ENCODE results near the gene TMCO4. TPM values are rescaled to one million over a fixed set of nuclear protein-coding genes. Genes with fewer than 3 reads are reported as not detected.
A peak's percentile ranks its signal among the peaks of the same experiment; 100 is the strongest.

Gene TMCO4
- total RNA-seq, 2 experiments from 2014 or later: 13.2 to 15.6 TPM

DNA sequence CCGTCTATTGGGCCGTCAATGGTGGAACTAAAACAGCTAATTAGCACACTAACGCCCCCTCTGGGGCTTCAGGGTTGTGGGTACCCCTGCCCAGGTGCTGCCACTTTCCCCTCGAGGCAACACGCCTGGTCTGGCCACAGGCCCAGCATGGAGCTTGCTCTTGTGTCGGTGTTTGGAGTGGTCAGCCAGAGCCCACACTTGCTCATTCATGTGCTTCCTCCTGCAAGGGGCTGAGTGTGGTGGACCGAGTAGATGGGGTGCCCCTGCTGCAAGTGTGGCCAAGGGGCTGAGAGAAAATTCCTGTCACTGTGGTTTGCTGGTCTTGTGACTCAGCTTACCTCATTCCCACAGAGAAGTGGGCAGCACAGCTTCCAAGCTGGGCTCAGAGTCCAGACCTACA is 109.4 kb downstream of the TMCO4 start:
- ATAC-seq (no peak), DNase-seq (no peak)
- H3K27ac Mint-ChIP-seq: no peak overlapping the region
- intact Hi-C loops (cut with DNase I, micrococcal nuclease): no loop called here
- peaks cover 37% of the 10 kb centered on the region for H3K36me3 Mint-ChIP-seq (ENCODE audit: low read depth)
- peaks cover 11% of the 10 kb centered on the region for H3K9me3 Mint-ChIP-seq (ENCODE audit: low read depth)
- no peaks in the 10 kb centered on the region for H3K27me3 Mint-ChIP-seq
- POLR2A ChIA-PET: interaction anchor here (1.0 kb wide), 1 partner anchor 21 kb away, joined by 3 read pairs; no protein-coding TSS in a partner anchor
- H3K4me1 Mint-ChIP-seq: peaks cover 28% of the 10 kb centered on the region
- no peak overlapping the region for H3K4me3 Mint-ChIP-seq
- CTCF ChIA-PET: interaction anchor here (1.3 to 2.7 kb wide), 3 partner anchors 14 to 36 kb away, joined by 4 to 11 read pairs (median 5); no protein-coding TSS in a partner anchor

DNA sequence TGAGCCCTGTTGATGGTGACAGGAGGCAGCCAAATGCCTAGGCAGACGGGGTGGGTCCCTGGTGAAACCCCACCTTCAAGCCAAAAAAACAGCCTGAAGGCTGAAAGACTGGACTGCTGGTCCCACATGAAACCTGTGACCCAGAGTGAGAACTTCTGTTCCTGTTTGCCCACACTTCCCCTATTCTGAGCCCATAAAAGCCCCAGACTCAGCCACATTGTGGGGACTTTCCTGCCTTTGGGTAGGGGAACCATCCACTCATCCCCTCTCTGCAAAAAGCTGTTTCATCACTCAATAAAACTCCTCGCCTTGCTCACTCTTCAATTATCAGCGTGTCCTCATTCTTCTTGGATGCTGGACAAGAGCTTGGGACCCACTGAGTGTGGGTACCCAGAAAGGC is 109.9 kb downstream of the TMCO4 start:
- Mint-ChIP-seq H3K4me1 (peaks cover 28% of the 10 kb centered on the region), H3K27me3 (no peaks in the 10 kb centered on the region), H3K4me3 (no peak overlapping the region), H3K36me3 (ENCODE audit: low read depth) (peaks cover 37% of the 10 kb centered on the region), H3K27ac (no peak overlapping the region), H3K9me3 (ENCODE audit: low read depth) (peaks cover 11% of the 10 kb centered on the region)
- DNase-seq (peak; percentile 14), ATAC-seq (no peak)
- intact Hi-C loops (cut with DNase I, micrococcal nuclease): no loop called here
- ChIA-PET CTCF (interaction anchor here (1.3 to 2.7 kb wide), 3 partner anchors 15 to 36 kb away, joined by 4 to 11 read pairs (median 5); no protein-coding TSS in a partner anchor), POLR2A (interaction anchor here (1.0 kb wide), 1 partner anchor 21 kb away, joined by 3 read pairs; no protein-coding TSS in a partner anchor)

DNA sequence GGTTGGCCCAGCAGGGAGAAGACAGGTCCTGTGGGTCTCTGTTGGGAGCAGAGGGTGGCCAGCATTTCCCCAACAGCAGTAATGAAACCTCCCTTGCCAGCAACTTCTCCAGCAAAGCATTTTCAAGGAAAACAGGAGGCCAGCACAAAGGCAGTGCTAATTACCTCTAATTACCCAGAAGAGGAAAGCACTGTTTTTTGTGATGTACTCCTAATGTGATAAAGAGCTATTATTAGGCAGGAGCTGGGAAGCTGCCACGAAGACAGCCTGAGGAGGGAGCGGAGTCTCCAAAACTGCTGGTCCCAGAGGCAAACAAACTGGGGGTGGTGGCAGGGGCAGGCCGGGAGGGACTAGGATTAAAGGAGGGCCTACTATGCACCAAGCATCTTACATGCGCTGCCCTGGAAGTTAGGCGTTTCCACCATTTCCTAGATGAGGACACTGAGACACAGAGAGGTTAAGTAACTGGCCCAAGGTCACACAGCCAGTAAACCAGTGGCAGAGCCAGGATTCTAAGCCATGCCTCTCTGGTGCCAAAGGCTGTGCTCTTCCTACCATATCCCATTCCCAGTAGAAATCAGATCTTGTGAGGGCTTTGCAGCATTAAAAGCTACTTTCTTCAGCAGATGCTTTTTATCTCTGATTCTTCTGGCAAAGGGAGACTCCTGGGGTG is 110.5 kb downstream of the TMCO4 start:
- POLR2A ChIA-PET: interaction anchor here (1.0 kb wide), 1 partner anchor 22 kb away, joined by 3 read pairs; no protein-coding TSS in a partner anchor
- peaks cover 11% of the 10 kb centered on the region for H3K9me3 Mint-ChIP-seq (ENCODE audit: low read depth)
- peaks cover 39% of the 10 kb centered on the region for H3K36me3 Mint-ChIP-seq (ENCODE audit: low read depth)
- CTCF ChIA-PET: interaction anchor here (1.3 to 1.4 kb wide), 2 partner anchors 27 to 35 kb away, joined by 4 to 5 read pairs; no protein-coding TSS in a partner anchor
- intact Hi-C loops (cut with DNase I, micrococcal nuclease): no loop called here
- no peak overlapping the region for H3K27ac Mint-ChIP-seq
- H3K4me3 Mint-ChIP-seq: no peak overlapping the region
- DNase-seq (no peak), ATAC-seq (no peak)
- H3K27me3 Mint-ChIP-seq: no peaks in the 10 kb centered on the region
- H3K4me1 Mint-ChIP-seq: peaks cover 28% of the 10 kb centered on the region

DNA sequence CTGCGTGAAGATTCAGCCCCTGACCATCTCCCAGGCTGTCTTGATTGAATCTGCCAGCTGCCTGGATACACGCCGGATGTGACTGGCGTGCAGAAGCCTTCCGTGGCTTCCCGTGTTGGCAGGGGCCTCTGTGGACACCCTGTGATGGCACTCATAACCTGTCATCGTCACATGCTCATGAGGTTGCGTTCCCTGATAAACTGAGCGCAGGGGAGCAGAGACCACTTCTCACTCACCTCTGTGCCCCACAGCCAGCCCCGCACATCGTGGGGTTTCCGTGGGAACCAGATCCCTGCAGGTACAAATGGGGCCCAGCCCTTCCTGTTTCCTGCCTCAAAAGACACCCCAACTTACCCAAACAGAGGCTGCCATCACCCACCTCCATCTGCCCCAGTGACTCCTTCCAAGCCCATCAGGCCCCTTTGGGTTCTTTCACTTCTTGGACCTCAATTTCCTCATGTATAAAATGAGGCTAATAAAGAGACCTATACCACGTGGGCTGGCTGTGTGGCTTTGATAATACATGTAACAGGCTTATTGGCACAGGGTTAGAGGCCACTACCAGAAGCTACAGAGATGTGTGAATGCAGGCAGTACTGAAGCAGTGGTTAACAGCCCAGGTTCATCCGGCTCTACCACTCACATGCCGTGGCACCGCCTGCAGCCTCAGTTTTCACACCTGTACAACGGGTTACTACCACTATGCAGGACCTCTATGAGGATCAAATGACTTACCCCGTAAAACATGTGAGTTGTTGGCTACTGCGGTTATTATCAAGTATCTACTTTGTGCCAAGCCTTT is 111.5 kb downstream of the TMCO4 start:
- intact Hi-C loops (cut with DNase I, micrococcal nuclease): no loop called here
- DNase-seq: peak; percentile 29
- peaks cover 39% of the 10 kb centered on the region for H3K36me3 Mint-ChIP-seq (ENCODE audit: low read depth)
- ATAC-seq: peak; percentile 71
- peaks cover 28% of the 10 kb centered on the region for H3K4me1 Mint-ChIP-seq
- ChIA-PET CTCF (interaction anchor here (0.6 to 1.3 kb wide), 3 partner anchors 26 to 462 kb away, joined by 3 to 5 read pairs (median 3); no protein-coding TSS in a partner anchor), POLR2A (no interaction called here)
- H3K4me3 Mint-ChIP-seq: no peak overlapping the region
- peaks cover 11% of the 10 kb centered on the region for H3K9me3 Mint-ChIP-seq (ENCODE audit: low read depth)
- peak overlapping the region; percentile 72 for H3K27ac Mint-ChIP-seq
- H3K27me3 Mint-ChIP-seq: no peaks in the 10 kb centered on the region

DNA sequence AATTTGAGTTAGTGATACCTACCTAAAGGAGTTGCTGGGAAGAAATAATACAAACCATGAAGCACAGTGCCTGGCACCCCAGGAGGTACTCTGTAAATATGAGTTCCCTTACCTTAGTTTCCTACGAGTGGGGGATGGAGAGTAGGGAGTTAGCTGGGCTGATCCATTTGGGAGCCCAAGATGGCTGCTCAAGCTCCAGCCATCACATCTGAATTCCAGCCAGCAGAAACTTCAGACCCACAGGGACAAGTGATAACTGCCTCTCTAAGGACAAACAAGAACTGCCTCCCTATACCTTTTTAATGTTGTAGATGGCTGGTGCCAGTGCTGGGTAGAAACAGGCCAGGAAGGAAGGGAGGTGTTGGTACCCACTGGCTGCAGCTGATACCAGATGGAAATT is 112.3 kb downstream of the TMCO4 start:
- ATAC-seq (no peak), DNase-seq (no peak)
- H3K27ac Mint-ChIP-seq: no peak overlapping the region
- intact Hi-C loops (cut with DNase I, micrococcal nuclease): no loop called here
- H3K4me3 Mint-ChIP-seq: no peak overlapping the region
- H3K36me3 Mint-ChIP-seq (ENCODE audit: low read depth): peaks cover 36% of the 10 kb centered on the region
- H3K27me3 Mint-ChIP-seq: no peaks in the 10 kb centered on the region
- peaks cover 28% of the 10 kb centered on the region for H3K4me1 Mint-ChIP-seq
- ChIA-PET POLR2A (no interaction called here), CTCF (interaction anchor here (0.6 to 1.3 kb wide), 3 partner anchors 25 to 461 kb away, joined by 3 to 5 read pairs (median 3); no protein-coding TSS in a partner anchor)
- H3K9me3 Mint-ChIP-seq (ENCODE audit: low read depth): peaks cover 11% of the 10 kb centered on the region

DNA sequence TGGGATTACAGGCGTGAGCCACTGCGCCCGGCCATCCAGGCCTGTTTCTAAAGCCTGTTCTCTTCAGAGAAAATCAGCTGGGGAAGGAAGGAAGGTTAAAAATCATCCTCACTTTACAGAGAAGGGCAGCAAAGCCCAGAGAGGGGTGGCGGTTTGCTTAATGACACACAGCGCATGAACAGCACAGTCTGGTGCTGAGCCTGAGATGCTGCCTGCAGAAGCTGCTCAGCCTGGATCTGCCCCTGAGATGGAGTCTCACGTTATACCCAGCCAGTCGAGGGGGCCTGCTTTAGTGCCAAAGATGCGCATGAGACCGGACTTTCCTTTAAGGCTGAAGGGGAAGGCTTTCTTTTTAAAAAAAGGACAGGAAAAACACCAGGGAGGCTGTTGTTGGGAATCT is 113.7 kb downstream of the TMCO4 start:
- intact Hi-C loops (cut with DNase I, micrococcal nuclease): no loop called here
- ATAC-seq: no peak
- ChIA-PET CTCF (interaction anchor here (0.6 to 1.3 kb wide), 3 partner anchors 19 to 176 kb away, joined by 3 read pairs; no protein-coding TSS in a partner anchor), POLR2A (interaction anchor here (0.7 kb wide), 1 partner anchor 231 kb away, joined by 3 read pairs; no protein-coding TSS in a partner anchor)
- H3K27me3 Mint-ChIP-seq: no peaks in the 10 kb centered on the region
- no peak for DNase-seq
- H3K4me1 Mint-ChIP-seq: peaks cover 23% of the 10 kb centered on the region
- no peak overlapping the region for H3K27ac Mint-ChIP-seq
- peaks cover 7% of the 10 kb centered on the region for H3K9me3 Mint-ChIP-seq (ENCODE audit: low read depth)
- H3K4me3 Mint-ChIP-seq: no peak overlapping the region
- peaks cover 25% of the 10 kb centered on the region for H3K36me3 Mint-ChIP-seq (ENCODE audit: low read depth)

DNA sequence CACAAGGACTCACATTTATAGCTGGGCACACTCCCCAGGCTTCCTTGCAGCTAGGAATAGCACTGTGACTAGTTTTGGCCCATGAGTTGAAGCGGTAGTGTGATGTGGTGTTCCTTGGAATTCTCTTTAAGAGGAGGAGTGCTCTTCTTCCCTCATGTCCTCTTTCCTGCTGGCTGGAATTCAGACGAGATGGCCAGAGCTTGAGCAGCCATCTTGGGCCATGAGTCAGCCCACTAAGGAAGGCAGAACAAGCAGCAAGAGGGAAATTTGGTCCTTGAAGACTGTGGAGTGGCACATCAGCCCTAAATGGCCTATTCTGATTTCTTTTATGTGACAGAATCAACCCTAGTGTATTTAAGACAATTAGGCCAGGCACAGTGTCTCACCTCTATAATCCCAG is 115.0 kb downstream of the TMCO4 start:
- H3K4me1 Mint-ChIP-seq: peaks cover 20% of the 10 kb centered on the region
- ChIA-PET CTCF (interaction anchor here (1.3 kb wide), 1 partner anchor 12 kb away, joined by 3 read pairs; no protein-coding TSS in a partner anchor), POLR2A (no interaction called here)
- intact Hi-C loops (cut with DNase I, micrococcal nuclease): no loop called here
- H3K4me3 Mint-ChIP-seq: no peak overlapping the region
- ATAC-seq: no peak
- H3K9me3 Mint-ChIP-seq (ENCODE audit: low read depth): peaks cover 1% of the 10 kb centered on the region
- DNase-seq: no peak
- H3K36me3 Mint-ChIP-seq (ENCODE audit: low read depth): peaks cover 15% of the 10 kb centered on the region
- H3K27ac Mint-ChIP-seq: no peak overlapping the region
- H3K27me3 Mint-ChIP-seq: no peaks in the 10 kb centered on the region

DNA sequence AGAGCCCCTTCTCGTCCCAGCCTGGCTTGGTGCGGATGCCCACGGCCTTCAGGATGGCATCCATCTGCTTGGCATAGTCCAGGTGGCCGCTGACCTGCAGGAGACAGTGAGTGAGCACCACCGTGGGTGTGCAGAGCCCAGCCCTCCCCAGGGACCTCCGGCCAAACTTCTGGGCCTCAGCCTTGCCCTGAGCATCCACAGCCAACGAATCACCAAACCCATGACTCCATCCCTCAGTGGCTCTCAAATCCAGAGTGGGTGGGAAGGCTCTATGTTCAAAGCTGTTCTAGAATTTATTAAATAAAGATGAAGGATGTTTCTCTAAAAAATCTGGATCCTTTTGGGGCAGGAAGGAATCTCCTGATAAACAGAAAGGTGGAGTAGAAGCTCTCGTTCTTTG is 116.4 kb downstream of the TMCO4 start:
- no peak overlapping the region for H3K27ac Mint-ChIP-seq
- intact Hi-C loops (cut with DNase I, micrococcal nuclease): no loop called here
- peaks cover 12% of the 10 kb centered on the region for H3K4me1 Mint-ChIP-seq
- no peak for DNase-seq
- peaks cover 7% of the 10 kb centered on the region for H3K36me3 Mint-ChIP-seq (ENCODE audit: low read depth)
- H3K9me3 Mint-ChIP-seq (ENCODE audit: low read depth): no peaks in the 10 kb centered on the region
- no peak for ATAC-seq
- POLR2A ChIA-PET: interaction anchor here (0.8 kb wide), 1 partner anchor 21 kb away, joined by 5 read pairs; no protein-coding TSS in a partner anchor
- no peaks in the 10 kb centered on the region for H3K27me3 Mint-ChIP-seq
- H3K4me3 Mint-ChIP-seq: no peak overlapping the region
- CTCF ChIA-PET: interaction anchor here (1.1 to 1.4 kb wide), 2 partner anchors 21 to 23 kb away, joined by 3 read pairs; no protein-coding TSS in a partner anchor

DNA sequence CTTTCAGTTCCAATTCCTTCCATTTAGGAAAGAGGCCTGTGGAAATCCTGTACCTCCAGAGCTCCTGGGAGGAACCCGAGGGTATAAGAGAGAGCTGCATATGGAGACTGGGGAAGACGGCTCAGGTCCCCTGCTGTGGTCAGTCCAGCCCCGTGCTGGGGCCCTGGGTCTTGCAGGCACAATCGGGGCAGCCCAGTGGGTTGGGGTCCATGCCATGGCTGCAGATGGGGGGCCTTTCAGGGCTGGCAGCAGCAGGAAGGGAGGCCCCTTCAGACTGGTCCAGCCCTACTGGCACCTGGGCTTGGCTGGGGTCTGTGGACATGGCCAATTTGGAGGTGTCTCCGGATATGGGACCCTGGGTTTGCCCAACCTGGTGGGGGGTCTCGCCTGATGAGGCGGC is 116.8 kb downstream of the TMCO4 start:
- no peaks in the 10 kb centered on the region for H3K27me3 Mint-ChIP-seq
- no peak overlapping the region for H3K4me3 Mint-ChIP-seq
- no peaks in the 10 kb centered on the region for H3K9me3 Mint-ChIP-seq (ENCODE audit: low read depth)
- ATAC-seq (no peak), DNase-seq (no peak)
- ChIA-PET POLR2A (no interaction called here), CTCF (interaction anchor here (1.1 to 1.5 kb wide), 3 partner anchors 21 kb away, joined by 3 to 5 read pairs (median 3); no protein-coding TSS in a partner anchor)
- no peak overlapping the region for H3K27ac Mint-ChIP-seq
- H3K4me1 Mint-ChIP-seq: peaks cover 8% of the 10 kb centered on the region
- intact Hi-C loops (cut with DNase I, micrococcal nuclease): no loop called here
- H3K36me3 Mint-ChIP-seq (ENCODE audit: low read depth): peaks cover 7% of the 10 kb centered on the region

DNA sequence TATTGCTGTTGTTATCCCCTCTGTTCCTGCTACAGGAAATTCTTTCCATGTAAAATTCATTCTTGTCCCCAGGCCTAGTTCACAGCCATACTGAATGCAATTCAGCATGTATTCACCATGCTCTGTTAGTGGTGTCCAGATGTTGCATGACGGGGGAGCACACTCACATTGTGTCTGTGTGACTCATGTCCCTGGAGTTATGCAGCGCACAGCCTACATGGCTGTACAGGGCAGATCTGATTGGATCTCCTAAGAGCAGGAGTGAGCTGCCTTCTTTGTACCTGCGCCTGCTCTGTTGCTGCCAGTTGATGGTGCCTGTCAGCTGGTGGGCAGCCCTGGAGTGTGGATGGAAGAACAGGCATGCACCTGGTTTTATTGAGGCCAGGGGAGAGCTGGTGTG is 117.5 kb downstream of the TMCO4 start:
- Mint-ChIP-seq H3K9me3 (ENCODE audit: low read depth) (no peaks in the 10 kb centered on the region), H3K4me1 (peaks cover 1% of the 10 kb centered on the region), H3K4me3 (no peak overlapping the region), H3K36me3 (ENCODE audit: low read depth) (peaks cover 4% of the 10 kb centered on the region), H3K27ac (no peak overlapping the region), H3K27me3 (no peaks in the 10 kb centered on the region)
- POLR2A ChIA-PET: no interaction called here
- intact Hi-C loops (cut with DNase I, micrococcal nuclease): no loop called here
- CTCF ChIA-PET: interaction anchor here (0.6 to 1.5 kb wide), 4 partner anchors 20 to 101 kb away, joined by 3 to 5 read pairs (median 3); no protein-coding TSS in a partner anchor
- DNase-seq (no peak), ATAC-seq (no peak)

DNA sequence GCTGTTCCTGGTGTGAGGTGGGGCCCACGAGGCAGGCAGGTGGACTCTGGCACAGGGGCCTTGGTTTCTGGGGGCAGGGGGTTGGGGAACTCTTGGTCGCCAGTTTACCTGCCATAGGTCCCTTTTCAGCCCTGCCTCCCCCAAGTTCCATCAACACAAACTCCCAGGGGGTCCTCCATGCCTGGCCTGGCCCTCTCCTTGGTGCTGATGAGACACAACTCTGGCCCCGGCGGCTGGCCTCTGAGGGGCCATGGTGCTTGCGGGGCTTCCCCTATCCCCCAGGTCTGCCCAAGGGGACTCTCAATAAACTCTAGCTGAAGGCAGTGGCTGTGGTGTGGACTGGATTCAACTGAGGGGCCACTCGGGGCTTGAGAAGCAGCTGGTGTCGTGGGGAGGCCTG is 119.1 kb downstream of the TMCO4 start:
- DNase-seq (no peak), ATAC-seq (no peak)
- intact Hi-C loops (cut with DNase I, micrococcal nuclease): no loop called here
- H3K27ac Mint-ChIP-seq: no peak overlapping the region
- H3K4me3 Mint-ChIP-seq: no peak overlapping the region
- H3K36me3 Mint-ChIP-seq (ENCODE audit: low read depth): peaks cover 2% of the 10 kb centered on the region
- CTCF ChIA-PET: interaction anchor here (0.7 to 1.1 kb wide), 4 partner anchors 26 to 303 kb away, joined by 3 read pairs; no protein-coding TSS in a partner anchor
- no peaks in the 10 kb centered on the region for H3K27me3 Mint-ChIP-seq
- no peaks in the 10 kb centered on the region for H3K9me3 Mint-ChIP-seq (ENCODE audit: low read depth)
- H3K4me1 Mint-ChIP-seq: no peaks in the 10 kb centered on the region
- POLR2A ChIA-PET: no interaction called here
